K562 (cell line): ENCODE results near the gene FYTTD1. TPM values are rescaled to one million over a fixed set of nuclear protein-coding genes. Genes with fewer than 3 reads are reported as not detected.
A peak's percentile ranks its signal among the peaks of the same experiment; 100 is the strongest.

Experiments
- AFF4 ChIP-seq: sonication (generic); formaldehyde crosslinking; IDR thresholded peaks from 2 replicates; pipeline ENCODE4 v1.8.0; 2023; ENCODE audit warnings: mild to moderate bottlenecking, missing genetic modification reagents
- ARHGAP35 ChIP-seq: fragments of 450-650 bp; IDR thresholded peaks from 2 replicates; pipeline ENCODE4 v1.6.1; 2018; ENCODE audit not compliant: partially characterized antibody
- ARID3A ChIP-seq: IDR thresholded peaks from 2 replicates; pipeline ENCODE4 v1.6.1; 2012; ENCODE audit warnings: low read depth, low read length, improper control_type of control experiment, borderline replicate concordance
- GMEB1 ChIP-seq: fragments of 250-450 bp; sonication (Bioruptor Pico); IDR thresholded peaks from 2 replicates; pipeline ENCODE4 v1.4.0; 2020; ENCODE audit warnings: mild to moderate bottlenecking
- JUND ChIP-seq, 2 experiments: IDR thresholded peaks; 2 replicates in 1 of 2; 3 replicates in 1 of 2; pipeline ENCODE4 v1.6.1; 2011; ENCODE audit warnings: borderline replicate concordance in 2 of 2, low read depth in 2 of 2, low read length in 2 of 2, improper control_type of control experiment in 1 of 2, missing biosample characterization in 1 of 2, missing genetic modification characterization in 1 of 2, missing genetic modification reagents in 1 of 2
- KLF6 ChIP-seq: fragments of 250-450 bp; sonication (Bioruptor Pico); IDR thresholded peaks from 2 replicates; pipeline ENCODE4 v1.4.0; 2020; ENCODE audit warnings: mild to moderate bottlenecking, moderate library complexity, borderline replicate concordance
- MEIS2 ChIP-seq: fragments of 450-650 bp; IDR thresholded peaks from 2 replicates; pipeline ENCODE4 v1.6.1; 2014; ENCODE audit warnings: mild to moderate bottlenecking; ENCODE audit not compliant: partially characterized antibody
- NKRF ChIP-seq: fragments of 450-650 bp; IDR thresholded peaks from 2 replicates; pipeline ENCODE4 v1.6.1; 2016; ENCODE audit warnings: borderline replicate concordance
- PBX2 ChIP-seq, 2 experiments: IDR thresholded peaks in 1 of 2; conservative IDR thresholded peaks in 1 of 2; 2 replicates each; pipeline ENCODE4 v1.6.1; 2016; ENCODE audit warnings: low read depth in 2 of 2, mild to moderate bottlenecking in 1 of 2, missing compliant biosample characterization in 1 of 2, missing genetic modification characterization in 1 of 2, moderate library complexity in 1 of 2
- SAP30 ChIP-seq: fragments of 200-600 bp; sonication (generic); IDR thresholded peaks from 2 replicates; pipeline ENCODE4 v1.6.1; 2012; ENCODE audit warnings: borderline replicate concordance, low read depth, mild to moderate bottlenecking, moderate library complexity, low read length, control low read depth, inconsistent platforms; ENCODE audit not compliant: insufficient read depth, poor library complexity, severe bottlenecking
- SMARCC2 ChIP-seq: fragments of 450-650 bp; IDR thresholded peaks from 2 replicates; pipeline ENCODE4 v1.6.1; 2017; ENCODE audit warnings: antibody characterized with exemption, moderate library complexity, mild to moderate bottlenecking, low read depth
- SNAPC5 ChIP-seq: fragments of 250-450 bp; sonication (Bioruptor Pico); IDR thresholded peaks from 2 replicates; pipeline ENCODE4 v1.8.0; 2021; ENCODE audit warnings: moderate library complexity, mild to moderate bottlenecking, inconsistent platforms
- SNIP1 ChIP-seq: fragments of 450-650 bp; IDR thresholded peaks from 2 replicates; pipeline ENCODE4 v1.7.1; 2017; ENCODE audit warnings: low read depth, mild to moderate bottlenecking
- polyA plus RNA-seq, 8 experiments: library from polyadenylated mRNA; depleted of rRNA in 4 of 8; stranded (reverse) in 5 of 8; unstranded in 3 of 8; fragments of >200 nt; fragmentation: Nextera tagmentation in 2 of 8; fragmentation: Illumina TruSeq in 1 of 8; extraction: Ambion mirVana in 2 of 8; extraction: Trizol in 1 of 8; gene quantifications; 2 replicates each; pipeline versions ENCODE4 v1.2.1 to v1.2.3, GENCODE V29; 2011 to 2014; ENCODE audit warnings: inconsistent platforms in 1 of 8, missing spikeins in 1 of 8
- total RNA-seq, 7 experiments: library from RNA; depleted of rRNA in 6 of 7; stranded (reverse); fragments of >200 nt in 6 of 7; fragmentation: Illumina TruSeq in 2 of 7; extraction: Trizol in 2 of 7; gene quantifications; 2 replicates each; pipeline versions ENCODE4 v1.2.1 to v1.2.3, GENCODE V29; 2011 to 2021; ENCODE audit warnings: low replicate concordance in 1 of 7

FYTTD1 gene
- total and polyA plus RNA-seq, 9 of the 15 experiments (the other 6 are each of a cell fraction or from before 2014, with no cell fraction given): 35.7 to 106 (median 76.3) TPM

GRCh38 chr3:197746209-197746608 lies 3.5 kb upstream of the FYTTD1 start (continued):
- TF ChIP-seq SNAPC5 (CRISPR knock-in tag): no peak
- TF ChIP-seq ARHGAP35: no peak
- TF ChIP-seq MEIS2: peak; percentile 85
- no peak for TF ChIP-seq PBX2 (CRISPR knock-in tag; IDR thresholded peaks at IDR 0.05; ENCODE audit: low read depth)
- peak; percentile 56 for TF ChIP-seq PBX2 (tag; conservative IDR thresholded peaks at IDR 0.05; ENCODE audit: low read depth)
- TF ChIP-seq SAP30: no peak
- TF ChIP-seq JUND (IDR thresholded peaks at IDR 0.05; ENCODE audit: borderline replicate concordance, low read depth, low read length): no peak
- peak; percentile 39; the same call in 1 of the 3 replicates for TF ChIP-seq JUND (tag; IDR thresholded peaks at IDR 0.05; ENCODE audit: borderline replicate concordance, low read depth, low read length)
- TF ChIP-seq ARID3A: no peak
- TF ChIP-seq SNIP1: no peak
- TF ChIP-seq SMARCC2: 0 out of 2 replicates have a peak, but pooled peaks have one; percentile 23
- no peak for TF ChIP-seq AFF4
- TF ChIP-seq NKRF: no peak
- no peak for TF ChIP-seq GMEB1 (CRISPR knock-in tag)
- TF ChIP-seq KLF6: no peak
